Ishikawa (cell line): ENCODE results near the gene C11orf68.

Experiments
- CEBPB ChIP-seq: IDR thresholded peaks from 2 replicates; pipeline ENCODE4 v1.6.1; 2012
- CREB1 ChIP-seq: IDR thresholded peaks from 2 replicates; pipeline ENCODE4 v1.6.1; 2012; ENCODE audit warnings: low read depth
- EGR1 ChIP-seq: IDR thresholded peaks from 2 replicates; pipeline ENCODE4 v1.6.1; 2012
- EP300 ChIP-seq: IDR thresholded peaks from 2 replicates; pipeline ENCODE4 v1.6.1; 2012; ENCODE audit warnings: borderline replicate concordance
- MAX ChIP-seq: IDR thresholded peaks from 2 replicates; pipeline ENCODE4 v1.6.1; 2012
- NFIC ChIP-seq: IDR thresholded peaks from 2 replicates; pipeline ENCODE4 v1.6.1; 2012
- RAD21 ChIP-seq: IDR thresholded peaks from 2 replicates; pipeline ENCODE4 v1.6.1; 2012; ENCODE audit warnings: low read depth
- REST ChIP-seq: IDR thresholded peaks from 2 replicates; pipeline ENCODE4 v1.6.1; 2012; ENCODE audit warnings: low read depth, mild to moderate bottlenecking
- TAF1 ChIP-seq: IDR thresholded peaks from 2 replicates; pipeline ENCODE4 v1.6.1; 2012; ENCODE audit warnings: low read depth, mild to moderate bottlenecking
- TCF12 ChIP-seq: IDR thresholded peaks from 2 replicates; pipeline ENCODE4 v1.6.1; 2012; ENCODE audit warnings: low read depth
- TEAD4 ChIP-seq: IDR thresholded peaks from 2 replicates; pipeline ENCODE4 v1.6.1; 2012
- USF1 ChIP-seq: IDR thresholded peaks from 2 replicates; pipeline ENCODE4 v1.6.1; 2012
- YY1 ChIP-seq: IDR thresholded peaks from 2 replicates; pipeline ENCODE4 v1.6.1; 2012; ENCODE audit warnings: low read depth
- ZBTB7A ChIP-seq: IDR thresholded peaks from 2 replicates; pipeline ENCODE4 v1.6.1; 2012; ENCODE audit warnings: low read depth

- TF ChIP-seq CREB1 (no peak), EP300 (no peak), TEAD4 (no peak), NFIC (no peak), TAF1 (no peak), RAD21 (no peak), REST (no peak), ZBTB7A (no peak), EGR1 (no peak), USF1 (no peak), YY1 (no peak), CEBPB (no peak), MAX (no peak), TCF12 (no peak)
Observed at GRCh38 chr11:65882120-65883057, 36.5 kb downstream of the C11orf68 start.
